ENCODE results near the gene ZNF462.

DNA sequence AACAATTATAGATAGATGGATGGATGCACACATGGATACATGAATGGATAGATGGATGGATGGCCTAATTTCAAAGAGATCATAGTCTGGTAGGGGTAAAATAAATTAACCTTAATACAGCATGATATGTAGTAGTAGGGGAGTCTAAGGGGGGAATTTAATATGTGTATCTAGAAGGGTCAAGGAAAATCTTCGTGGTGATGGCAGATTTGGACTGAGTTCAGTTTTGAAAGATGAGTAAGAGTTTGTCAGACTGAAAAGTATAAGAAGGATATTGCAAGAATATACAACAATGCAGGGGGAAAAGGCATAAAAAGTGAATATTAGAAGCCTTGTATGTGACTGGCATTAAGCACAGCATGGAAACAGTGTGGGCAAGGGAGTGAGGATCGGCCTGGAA lies 98.7 kb downstream of the ZNF462 start:
- no peak for TF ChIP-seq POLR2A (IDR thresholded peaks at IDR 0.05)
- TF ChIP-seq, protein P1, sequence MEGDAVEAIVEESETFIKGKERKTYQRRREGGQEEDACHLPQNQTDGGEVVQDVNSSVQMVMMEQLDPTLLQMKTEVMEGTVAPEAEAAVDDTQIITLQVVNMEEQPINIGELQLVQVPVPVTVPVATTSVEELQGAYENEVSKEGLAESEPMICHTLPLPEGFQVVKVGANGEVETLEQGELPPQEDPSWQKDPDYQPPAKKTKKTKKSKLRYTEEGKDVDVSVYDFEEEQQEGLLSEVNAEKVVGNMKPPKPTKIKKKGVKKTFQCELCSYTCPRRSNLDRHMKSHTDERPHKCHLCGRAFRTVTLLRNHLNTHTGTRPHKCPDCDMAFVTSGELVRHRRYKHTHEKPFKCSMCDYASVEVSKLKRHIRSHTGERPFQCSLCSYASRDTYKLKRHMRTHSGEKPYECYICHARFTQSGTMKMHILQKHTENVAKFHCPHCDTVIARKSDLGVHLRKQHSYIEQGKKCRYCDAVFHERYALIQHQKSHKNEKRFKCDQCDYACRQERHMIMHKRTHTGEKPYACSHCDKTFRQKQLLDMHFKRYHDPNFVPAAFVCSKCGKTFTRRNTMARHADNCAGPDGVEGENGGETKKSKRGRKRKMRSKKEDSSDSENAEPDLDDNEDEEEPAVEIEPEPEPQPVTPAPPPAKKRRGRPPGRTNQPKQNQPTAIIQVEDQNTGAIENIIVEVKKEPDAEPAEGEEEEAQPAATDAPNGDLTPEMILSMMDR (IDR thresholded peaks at IDR 0.05): no peak

Data from tibial nerve (tissue), 3 donors.